Esophagus muscularis mucosa (tissue), 3 donors: Measurements from ENCODE around the gene KCNJ18.
"Not testable (repeated sequence)": the region's sequence is repeated elsewhere in the genome, so short reads cannot be mapped to it uniquely, and the experiment has no call there.

Experiments used
- POLR2A ChIP-seq: fragments of 450-650 bp; IDR thresholded peaks from one replicate; pipeline ENCODE4 v1.6.1; 2017; ENCODE audit warnings: antibody characterized with exemption, moderate library complexity, mild to moderate bottlenecking, low read depth
- POLR2AphosphoS5 ChIP-seq, 2 donors: sonication (generic); formaldehyde crosslinking; IDR thresholded peaks; one replicate each; pipeline ENCODE4 v1.6.1; 2017; ENCODE audit warnings: antibody characterized with exemption in 2 of 2
- TF ChIP-seq, protein P1 (sequence below), 3 experiments: fragments of 200-600 bp in 2 of 3; fragments of 450-650 bp in 1 of 3; sonication (generic) in 2 of 3; IDR thresholded peaks; one replicate each; pipeline ENCODE4 v1.5.1; 2017 to 2019; ENCODE audit warnings: antibody characterized with exemption in 3 of 3, mild to moderate bottlenecking in 2 of 3, moderate library complexity in 1 of 3

DNA sequence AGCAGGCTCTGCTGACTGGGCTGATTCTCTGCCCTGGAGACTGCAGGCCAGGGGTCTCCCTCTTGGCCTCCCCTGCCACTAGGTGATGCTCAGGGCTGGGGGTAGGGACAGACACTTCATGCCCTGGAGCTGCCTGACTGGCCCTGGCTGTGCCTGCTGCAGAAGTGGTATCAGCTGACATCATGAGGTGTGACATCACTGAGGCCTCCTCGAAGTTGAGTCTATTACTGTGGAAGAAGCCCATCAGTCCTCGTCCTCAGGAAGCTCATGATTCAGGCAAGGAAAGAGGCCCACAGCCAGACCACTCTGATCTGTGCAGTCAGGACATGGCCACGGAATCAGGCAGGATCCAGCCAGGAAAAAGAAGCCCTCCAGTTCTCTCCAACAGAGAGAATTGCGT is 45.9 kb downstream of the KCNJ18 start:
- TF ChIP-seq POLR2AphosphoS5 (IDR thresholded peaks at IDR 0.05); POLR2A: not testable (repeated sequence)
- TF ChIP-seq, protein P1, sequence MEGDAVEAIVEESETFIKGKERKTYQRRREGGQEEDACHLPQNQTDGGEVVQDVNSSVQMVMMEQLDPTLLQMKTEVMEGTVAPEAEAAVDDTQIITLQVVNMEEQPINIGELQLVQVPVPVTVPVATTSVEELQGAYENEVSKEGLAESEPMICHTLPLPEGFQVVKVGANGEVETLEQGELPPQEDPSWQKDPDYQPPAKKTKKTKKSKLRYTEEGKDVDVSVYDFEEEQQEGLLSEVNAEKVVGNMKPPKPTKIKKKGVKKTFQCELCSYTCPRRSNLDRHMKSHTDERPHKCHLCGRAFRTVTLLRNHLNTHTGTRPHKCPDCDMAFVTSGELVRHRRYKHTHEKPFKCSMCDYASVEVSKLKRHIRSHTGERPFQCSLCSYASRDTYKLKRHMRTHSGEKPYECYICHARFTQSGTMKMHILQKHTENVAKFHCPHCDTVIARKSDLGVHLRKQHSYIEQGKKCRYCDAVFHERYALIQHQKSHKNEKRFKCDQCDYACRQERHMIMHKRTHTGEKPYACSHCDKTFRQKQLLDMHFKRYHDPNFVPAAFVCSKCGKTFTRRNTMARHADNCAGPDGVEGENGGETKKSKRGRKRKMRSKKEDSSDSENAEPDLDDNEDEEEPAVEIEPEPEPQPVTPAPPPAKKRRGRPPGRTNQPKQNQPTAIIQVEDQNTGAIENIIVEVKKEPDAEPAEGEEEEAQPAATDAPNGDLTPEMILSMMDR (IDR thresholded peaks at IDR 0.05) = not testable (repeated sequence)
